ENCODE measurements around the gene VAT1L. TPM values are rescaled to one million over a fixed set of nuclear protein-coding genes. Genes with fewer than 3 reads are reported as not detected.

Gene VAT1L
- total and polyA plus RNA-seq, 4 donors, result 79.7 to 185 (median 154) TPM

- H3K4me3 ChIP-seq (ENCODE audit: low read depth, low read length), result no peak overlapping the region
- no peaks in the 10 kb centered on the region for H3K9me3 ChIP-seq (ENCODE audit: control insufficient read depth, insufficient read depth, low read length)
- WGBS (ENCODE audit: insufficient coverage), result 28% methylated on average over 2 of the region's 7 CpGs
- H3K4me1 ChIP-seq (ENCODE audit: control insufficient read depth, insufficient read depth, low read length), result no peaks in the 10 kb centered on the region
- H3K36me3 ChIP-seq (ENCODE audit: control insufficient read depth, insufficient read depth, low read length), result no peaks in the 10 kb centered on the region
- H3K27ac ChIP-seq (ENCODE audit: low read depth, low read length), result no peak overlapping the region
- peak in 3 of 6 donors; percentile 19 to 59 (median 59) for DNase-seq (ENCODE audit: low read depth in 4 of 6, low spot score in 6 of 6)
- no peaks in the 10 kb centered on the region for H3K27me3 ChIP-seq (ENCODE audit: control insufficient read depth, insufficient read depth, low read length)
Observed at GRCh38 chr16:77967054-77967904, 178.9 kb downstream of the VAT1L start.

DNA sequence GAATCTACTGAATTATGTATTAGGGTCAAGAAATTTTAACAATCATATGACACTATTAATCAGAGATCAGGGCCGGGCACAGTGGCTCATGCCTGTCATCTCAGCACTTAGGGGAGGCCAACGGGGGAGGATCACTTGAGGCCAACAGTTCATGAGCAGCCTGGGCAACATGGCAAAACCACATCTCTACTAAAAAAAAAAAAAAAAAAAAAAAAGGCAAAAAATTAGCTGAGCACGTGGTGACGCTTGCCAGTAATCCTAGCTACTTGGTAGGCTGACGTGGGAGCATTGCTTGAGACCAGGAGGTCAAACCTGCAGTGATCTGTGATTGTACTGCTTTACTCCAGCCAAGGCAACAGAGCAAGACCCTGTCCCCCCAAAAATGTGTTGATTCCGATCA lies 181.5 kb downstream of the VAT1L start:
- WGBS (ENCODE audit: insufficient coverage), result 82% methylated on average over 3 of the region's 6 CpGs
- H3K9me3 ChIP-seq (ENCODE audit: control insufficient read depth, insufficient read depth, low read length), result no peaks in the 10 kb centered on the region
- no peak overlapping the region for H3K27ac ChIP-seq (ENCODE audit: low read depth, low read length)
- H3K36me3 ChIP-seq (ENCODE audit: control insufficient read depth, insufficient read depth, low read length), result peaks cover 4% of the 10 kb centered on the region
- H3K4me3 ChIP-seq (ENCODE audit: low read depth, low read length), result no peak overlapping the region
- no peaks in the 10 kb centered on the region for H3K27me3 ChIP-seq (ENCODE audit: control insufficient read depth, insufficient read depth, low read length)
- no peaks in the 10 kb centered on the region for H3K4me1 ChIP-seq (ENCODE audit: control insufficient read depth, insufficient read depth, low read length)
- DNase-seq (ENCODE audit: low read depth in 4 of 6, low spot score in 6 of 6), result no peak

GRCh38 chr16:77970371-77970770 lies 182.0 kb downstream of the VAT1L start:
- no peaks in the 10 kb centered on the region for H3K27me3 ChIP-seq (ENCODE audit: control insufficient read depth, insufficient read depth, low read length)
- no peaks in the 10 kb centered on the region for H3K4me1 ChIP-seq (ENCODE audit: control insufficient read depth, insufficient read depth, low read length)
- no peak overlapping the region for H3K27ac ChIP-seq (ENCODE audit: low read depth, low read length)
- no peaks in the 10 kb centered on the region for H3K9me3 ChIP-seq (ENCODE audit: control insufficient read depth, insufficient read depth, low read length)
- DNase-seq (ENCODE audit: low read depth in 4 of 6, low spot score in 6 of 6), result peak in 1 of 6 donors; percentile 28
- H3K36me3 ChIP-seq (ENCODE audit: control insufficient read depth, insufficient read depth, low read length), result peaks cover 6% of the 10 kb centered on the region
- no peak overlapping the region for H3K4me3 ChIP-seq (ENCODE audit: low read depth, low read length)

DNA sequence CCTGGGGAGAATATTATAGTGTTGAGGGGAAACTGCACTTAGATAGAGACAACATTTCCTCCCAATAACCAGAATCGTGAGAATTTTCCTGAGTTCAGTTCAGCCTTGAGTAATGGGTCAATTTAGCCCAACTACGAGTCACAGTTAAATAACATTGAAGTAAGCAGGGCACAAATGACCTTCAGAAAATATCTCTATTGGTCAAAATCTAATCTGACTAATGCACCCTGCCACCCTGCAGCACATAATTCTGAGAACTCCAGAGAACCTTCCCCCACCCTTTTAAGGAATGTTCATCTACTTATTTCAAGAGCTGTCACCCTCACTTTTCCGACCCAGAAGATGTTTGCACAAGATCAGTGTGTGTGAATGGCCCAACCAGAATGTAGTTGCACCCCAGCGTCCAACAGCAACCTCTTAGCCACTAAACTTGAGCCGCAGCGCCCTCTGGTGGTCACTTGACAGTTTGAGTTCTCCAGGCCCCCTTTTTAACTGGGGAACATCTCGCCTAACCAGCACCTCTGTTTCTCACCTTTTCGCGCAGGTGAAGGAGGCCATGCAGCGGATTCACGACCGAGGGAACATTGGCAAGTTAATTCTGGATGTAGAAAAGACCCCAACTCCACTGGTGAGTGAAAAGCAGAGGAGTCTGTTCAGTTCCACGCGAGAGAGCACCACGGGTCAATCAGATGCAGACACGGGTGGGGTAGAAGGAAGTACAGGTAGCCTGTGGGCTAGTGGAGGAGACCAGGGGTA lies 183.1 kb downstream of the VAT1L start:
- DNase-seq (ENCODE audit: low read depth in 4 of 6, low spot score in 6 of 6), result peak; percentile 68 to 97 (median 82)
- Histone ChIP-seq H3K36me3 (ENCODE audit: control insufficient read depth, insufficient read depth, low read length) (peaks cover 8% of the 10 kb centered on the region), H3K27ac (ENCODE audit: low read depth, low read length) (no peak overlapping the region), H3K9me3 (ENCODE audit: control insufficient read depth, insufficient read depth, low read length) (no peaks in the 10 kb centered on the region), H3K4me1 (ENCODE audit: control insufficient read depth, insufficient read depth, low read length) (peaks cover 3% of the 10 kb centered on the region), H3K4me3 (ENCODE audit: low read depth, low read length) (no peak overlapping the region), H3K27me3 (ENCODE audit: control insufficient read depth, insufficient read depth, low read length) (no peaks in the 10 kb centered on the region)
- whole genome bisulfite sequencing (ENCODE audit: insufficient coverage), result 47% methylated on average over 10 of the region's 16 CpGs

DNA sequence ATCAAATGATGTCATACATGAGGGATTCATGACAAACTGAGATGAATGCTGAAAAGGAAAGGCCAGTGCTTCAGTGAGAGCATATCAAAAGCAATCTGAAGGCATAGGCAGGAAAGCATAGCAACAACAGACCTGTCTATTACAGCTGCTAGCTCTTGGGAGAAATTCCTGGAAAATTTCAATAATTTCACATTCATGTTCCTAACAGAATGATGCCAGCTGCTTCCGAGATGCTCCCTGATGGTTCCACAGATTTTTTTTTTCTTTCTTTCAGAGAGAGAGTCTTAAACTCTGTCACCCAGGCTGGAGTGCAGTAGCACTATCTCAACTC lies 183.7 kb downstream of the VAT1L start:
- peak in 1 of 6 donors; percentile 66 for DNase-seq (ENCODE audit: low read depth in 4 of 6, low spot score in 6 of 6)
- Histone ChIP-seq H3K4me1 (ENCODE audit: control insufficient read depth, insufficient read depth, low read length) (peaks cover 3% of the 10 kb centered on the region), H3K27ac (ENCODE audit: low read depth, low read length) (no peak overlapping the region), H3K9me3 (ENCODE audit: control insufficient read depth, insufficient read depth, low read length) (no peaks in the 10 kb centered on the region), H3K27me3 (ENCODE audit: control insufficient read depth, insufficient read depth, low read length) (no peaks in the 10 kb centered on the region), H3K36me3 (ENCODE audit: control insufficient read depth, insufficient read depth, low read length) (peaks cover 11% of the 10 kb centered on the region), H3K4me3 (ENCODE audit: low read depth, low read length) (no peak overlapping the region)
- WGBS (ENCODE audit: insufficient coverage), result 78% methylated on average over 1 of the region's 1 CpG

- WGBS (ENCODE audit: insufficient coverage), result 68% methylated on average over 2 of the region's 5 CpGs
- no peak for DNase-seq (ENCODE audit: low read depth in 4 of 6, low spot score in 6 of 6)
- no peaks in the 10 kb centered on the region for H3K9me3 ChIP-seq (ENCODE audit: control insufficient read depth, insufficient read depth, low read length)
- no peaks in the 10 kb centered on the region for H3K27me3 ChIP-seq (ENCODE audit: control insufficient read depth, insufficient read depth, low read length)
- peaks cover 19% of the 10 kb centered on the region for H3K36me3 ChIP-seq (ENCODE audit: control insufficient read depth, insufficient read depth, low read length)
- H3K4me1 ChIP-seq (ENCODE audit: control insufficient read depth, insufficient read depth, low read length), result peaks cover 3% of the 10 kb centered on the region
- H3K27ac ChIP-seq (ENCODE audit: low read depth, low read length), result no peak overlapping the region
- no peak overlapping the region for H3K4me3 ChIP-seq (ENCODE audit: low read depth, low read length)
Observed at GRCh38 chr16:77974883-77975282, 186.5 kb downstream of the VAT1L start.

- peaks cover 3% of the 10 kb centered on the region for H3K4me1 ChIP-seq (ENCODE audit: control insufficient read depth, insufficient read depth, low read length)
- no peak for DNase-seq (ENCODE audit: low read depth in 4 of 6, low spot score in 6 of 6)
- H3K4me3 ChIP-seq (ENCODE audit: low read depth, low read length), result no peak overlapping the region
- no peaks in the 10 kb centered on the region for H3K9me3 ChIP-seq (ENCODE audit: control insufficient read depth, insufficient read depth, low read length)
- H3K27me3 ChIP-seq (ENCODE audit: control insufficient read depth, insufficient read depth, low read length), result no peaks in the 10 kb centered on the region
- H3K27ac ChIP-seq (ENCODE audit: low read depth, low read length), result no peak overlapping the region
- peaks cover 19% of the 10 kb centered on the region for H3K36me3 ChIP-seq (ENCODE audit: control insufficient read depth, insufficient read depth, low read length)
- WGBS (ENCODE audit: insufficient coverage), result 25% methylated on average over 2 of the region's 3 CpGs
Observed at GRCh38 chr16:77975942-77976341, 187.6 kb downstream of the VAT1L start.

GRCh38 chr16:77977339-77977738 lies 189.0 kb downstream of the VAT1L start:
- no peaks in the 10 kb centered on the region for H3K9me3 ChIP-seq (ENCODE audit: control insufficient read depth, insufficient read depth, low read length)
- H3K27ac ChIP-seq (ENCODE audit: low read depth, low read length), result no peak overlapping the region
- no peak for DNase-seq (ENCODE audit: low read depth in 4 of 6, low spot score in 6 of 6)
- no peak overlapping the region for H3K4me3 ChIP-seq (ENCODE audit: low read depth, low read length)
- H3K4me1 ChIP-seq (ENCODE audit: control insufficient read depth, insufficient read depth, low read length), result peaks cover 3% of the 10 kb centered on the region
- H3K27me3 ChIP-seq (ENCODE audit: control insufficient read depth, insufficient read depth, low read length), result no peaks in the 10 kb centered on the region
- WGBS (ENCODE audit: insufficient coverage), result 91% methylated on average over 4 of the region's 5 CpGs
- peaks cover 19% of the 10 kb centered on the region for H3K36me3 ChIP-seq (ENCODE audit: control insufficient read depth, insufficient read depth, low read length)

DNA sequence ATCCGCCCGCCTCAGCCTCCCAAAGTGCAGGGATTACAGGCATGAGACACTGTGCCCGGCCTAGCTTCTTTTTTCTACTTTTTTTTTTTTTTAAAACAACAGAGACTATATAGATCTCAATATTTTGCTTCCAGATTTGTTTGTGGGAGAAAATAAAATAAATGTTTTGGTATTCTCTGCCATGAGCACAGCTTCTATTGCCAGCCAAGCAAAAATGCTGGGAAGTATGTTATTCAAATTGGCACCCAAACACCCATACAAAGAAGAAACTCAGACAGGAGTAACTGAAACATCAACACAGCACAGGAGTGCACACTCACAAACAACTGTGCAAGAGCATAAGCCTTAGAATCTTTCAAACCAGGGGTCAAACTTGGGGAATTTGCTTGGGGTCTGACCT lies 196.7 kb downstream of the VAT1L start:
- WGBS (ENCODE audit: insufficient coverage), result no CpG with 5 or more reads among the region's 3 CpGs
- Histone ChIP-seq H3K27ac (ENCODE audit: low read depth, low read length) (no peak overlapping the region), H3K36me3 (ENCODE audit: control insufficient read depth, insufficient read depth, low read length) (no peaks in the 10 kb centered on the region), H3K4me3 (ENCODE audit: low read depth, low read length) (no peak overlapping the region), H3K4me1 (ENCODE audit: control insufficient read depth, insufficient read depth, low read length) (no peaks in the 10 kb centered on the region), H3K27me3 (ENCODE audit: control insufficient read depth, insufficient read depth, low read length) (no peaks in the 10 kb centered on the region), H3K9me3 (ENCODE audit: control insufficient read depth, insufficient read depth, low read length) (no peaks in the 10 kb centered on the region)
- peak in 1 of 6 donors; percentile 72 for DNase-seq (ENCODE audit: low read depth in 4 of 6, low spot score in 6 of 6)
